Upper lobe of left lung (tissue), 6 donors: Measurements from ENCODE around the gene AP1B1. TPM values are rescaled to one million over a fixed set of nuclear protein-coding genes. Genes with fewer than 3 reads are reported as not detected.
A peak's percentile ranks its signal among the peaks of the same experiment; 100 is the strongest.

Experiments
- ATAC-seq, 2 donors: fragments of 200-7000 bp; cut with Tn5 transposase; one replicate each; pipeline ENCODE4 v1.9.1; 2022; ENCODE audit warnings: mild to moderate bottlenecking in 2 of 2, moderate library complexity in 2 of 2; ENCODE audit not compliant: low FRiP score in 2 of 2
- DNase-seq, 2 donors: peaks; one replicate each; pipeline ENCODE4 v3.0.0-alpha.2; 2019 to 2020
- H3K27ac ChIP-seq, 4 donors: fragments of 200-600 bp; sonication (generic); one replicate each; pipeline ENCODE4 v1.5.1; 2016 to 2019
- H3K27me3 ChIP-seq, 4 donors: fragments of 200-600 bp; sonication (generic); one replicate each; pipeline ENCODE4 v1.5.1; 2017 to 2019
- H3K36me3 ChIP-seq, 4 donors: fragments of 200-600 bp; sonication (generic); one replicate each; pipeline ENCODE4 v1.5.1; 2016 to 2019
- H3K4me1 ChIP-seq, 4 donors: fragments of 200-600 bp; sonication (generic); one replicate each; pipeline ENCODE4 v1.5.1; 2018 to 2019
- H3K4me3 ChIP-seq, 4 donors: fragments of 200-600 bp; sonication (generic); one replicate each; pipeline ENCODE4 v1.5.1; 2017 to 2019; ENCODE audit warnings: mild to moderate bottlenecking in 2 of 4, moderate library complexity in 1 of 4
- H3K9me3 ChIP-seq, 4 donors: fragments of 200-600 bp; sonication (generic); one replicate each; pipeline ENCODE4 v1.5.1; 2018 to 2019
- CTCF ChIP-seq, 6 experiments: fragments of 450-650 bp in 4 of 6; fragments of 200-600 bp in 2 of 6; sonication (generic) in 2 of 6; IDR thresholded peaks; one replicate each; pipeline ENCODE4 v1.5.1; 2016 to 2019; ENCODE audit warnings: antibody characterized with exemption in 6 of 6
- EP300 ChIP-seq, 4 donors: sonication (generic); formaldehyde crosslinking; IDR thresholded peaks; one replicate each; pipeline ENCODE4 v1.5.1; 2017; ENCODE audit warnings: antibody characterized with exemption in 4 of 4, control low read depth in 2 of 4
- POLR2A ChIP-seq, 4 donors: fragments of 450-650 bp; IDR thresholded peaks; one replicate each; pipeline ENCODE4 v1.5.1; 2016 to 2017; ENCODE audit warnings: antibody characterized with exemption in 4 of 4, mild to moderate bottlenecking in 2 of 4
- POLR2AphosphoS5 ChIP-seq, 2 donors: sonication (generic); formaldehyde crosslinking; IDR thresholded peaks; one replicate each; pipeline ENCODE4 v1.5.1; 2017; ENCODE audit warnings: antibody characterized with exemption in 2 of 2
- WGBS, 2 donors: methylation state at CpG; one replicate each; pipeline ENCODE4 v1.1.5; 2017 to 2018; 5-methylcytosine and 5-hydroxymethylcytosine counted together
- total RNA-seq, 6 donors: library from RNA; depleted of rRNA in 4 of 6; stranded (reverse); fragments of >200 nt in 4 of 6; gene quantifications; one replicate each; pipeline versions ENCODE4 v1.1.0 to v1.2.1, GENCODE V29; 2016 to 2021
- donor health status: DM: no; HTN: no; CAD: no; lungs with moderate emphysema.
- donor health status: DM: no; HTN: yes; CAD: no; lungs with severe emphysema.

Gene AP1B1
- total RNA-seq, 6 donors from 2014 or later = 44.7 to 162 (median 80.7) TPM

GRCh38 chr22:29338398-29338797 is 50.0 kb downstream of the AP1B1 start:
- TF ChIP-seq POLR2A (IDR thresholded peaks at IDR 0.05) (no peak), CTCF (IDR thresholded peaks at IDR 0.05) (no peak), EP300 (IDR thresholded peaks at IDR 0.05) (no peak), POLR2AphosphoS5 (IDR thresholded peaks at IDR 0.05) (no peak)
- Histone ChIP-seq H3K9me3 (no peaks in the 10 kb centered on the region), H3K4me1 (peaks cover 0 to 9% (median 1%) of the 10 kb centered on the region in 4 donors), H3K27ac (no peak overlapping the region), H3K4me3 (no peak overlapping the region), H3K27me3 (no peaks in the 10 kb centered on the region), H3K36me3 (peaks cover 35 to 100% (median 86%) of the 10 kb centered on the region in 4 donors)
- no peak for DNase-seq
- 95 to 97% methylated on average over 5 to 6 of the region's 6 CpGs for WGBS, 2 donors
- ATAC-seq = no peak

DNA sequence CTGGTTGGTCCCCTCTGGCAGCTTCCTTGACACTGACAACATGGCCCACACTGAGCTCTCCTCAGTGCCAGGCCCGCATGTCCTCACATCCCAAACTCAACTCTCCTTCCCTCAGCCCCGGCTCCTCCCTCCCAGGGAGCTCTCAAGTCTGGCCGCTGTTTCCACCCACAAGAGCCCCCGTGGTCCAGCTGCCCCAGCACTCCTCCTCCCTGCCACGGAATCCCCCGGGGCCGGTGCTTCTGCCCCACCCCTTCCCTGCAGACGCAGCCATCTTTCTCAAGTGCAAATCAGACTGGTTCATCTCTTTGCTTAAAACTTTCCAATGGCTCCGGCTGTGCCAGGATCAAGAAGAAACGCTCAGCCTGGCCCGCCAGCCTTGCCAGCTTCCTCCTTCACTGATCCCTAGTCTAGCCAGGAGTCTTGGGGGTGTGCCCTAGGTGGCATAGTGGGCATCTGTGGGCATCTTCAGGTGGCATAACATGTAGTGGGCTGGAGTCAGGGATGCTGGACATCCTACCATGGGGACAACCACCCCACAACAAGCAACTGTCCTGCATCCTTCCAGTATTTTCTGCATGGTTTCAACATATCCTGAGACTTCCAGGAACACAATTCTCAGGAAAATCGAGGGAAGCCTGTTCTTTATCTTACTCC is 50.6 kb downstream of the AP1B1 start:
- H3K4me3 ChIP-seq = no peak overlapping the region
- H3K27me3 ChIP-seq = no peaks in the 10 kb centered on the region
- WGBS, 2 donors = 83 to 89% methylated on average over 12 of the region's 12 CpGs
- no peak for TF ChIP-seq POLR2AphosphoS5 (IDR thresholded peaks at IDR 0.05)
- no peak for TF ChIP-seq EP300 (IDR thresholded peaks at IDR 0.05)
- TF ChIP-seq CTCF (IDR thresholded peaks at IDR 0.05) = no peak
- no peak for TF ChIP-seq POLR2A (IDR thresholded peaks at IDR 0.05)
- no peak overlapping the region for H3K27ac ChIP-seq
- ATAC-seq = no peak
- peaks cover 35 to 100% (median 90%) of the 10 kb centered on the region in 4 donors for H3K36me3 ChIP-seq
- no peaks in the 10 kb centered on the region for H3K9me3 ChIP-seq
- peaks cover 0 to 9% (median 0%) of the 10 kb centered on the region in 4 donors for H3K4me1 ChIP-seq
- DNase-seq = peak in 1 of 2 donors; percentile 60

DNA sequence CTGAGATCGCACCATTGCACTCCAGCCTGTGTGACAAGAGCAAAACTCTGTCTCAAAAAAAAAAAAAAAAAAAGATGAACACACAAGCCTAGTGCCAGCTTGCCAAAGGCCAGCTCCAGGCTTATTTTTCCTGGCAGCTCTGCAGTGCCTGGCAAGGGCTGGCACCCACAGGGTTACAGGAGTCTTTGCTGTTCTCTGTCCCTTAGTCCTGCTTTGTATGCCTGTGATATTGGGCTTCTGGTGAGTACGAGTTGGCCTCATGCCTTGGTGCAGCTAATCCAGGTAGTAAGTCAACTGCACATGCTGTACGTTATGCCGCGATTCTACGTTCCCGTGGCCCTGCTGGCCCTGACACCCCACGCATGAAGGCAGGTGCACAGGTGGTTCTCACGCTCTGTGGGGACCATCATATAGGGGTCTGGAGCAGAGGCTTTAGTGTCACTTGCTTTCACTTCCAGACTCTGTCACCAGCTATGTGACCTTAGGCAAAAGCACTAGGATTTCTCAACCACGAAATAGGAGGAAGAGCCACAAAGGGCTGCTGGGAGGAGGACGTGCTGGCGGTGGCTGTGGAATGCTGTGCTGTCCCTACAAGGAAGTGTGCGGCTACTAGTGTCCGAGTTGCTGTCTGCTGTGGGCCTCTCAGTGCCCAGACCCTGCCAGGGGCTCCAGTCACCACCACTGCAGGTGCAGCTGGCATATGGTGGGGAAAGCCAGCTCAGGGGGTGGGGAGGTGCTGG is 51.4 kb downstream of the AP1B1 start:
- Histone ChIP-seq H3K4me3 (no peak overlapping the region), H3K4me1 (peaks cover 0 to 3% (median 0%) of the 10 kb centered on the region in 4 donors), H3K27ac (no peak overlapping the region), H3K9me3 (no peaks in the 10 kb centered on the region), H3K36me3 (peaks cover 32 to 100% (median 89%) of the 10 kb centered on the region in 4 donors), H3K27me3 (no peaks in the 10 kb centered on the region)
- DNase-seq (peak in 1 of 2 donors; percentile 40), ATAC-seq (peak in 1 of 2 donors; percentile 9)
- 87 to 95% methylated on average over 10 to 13 of the region's 14 CpGs for WGBS, 2 donors
- TF ChIP-seq CTCF (IDR thresholded peaks at IDR 0.05) = no peak
- TF ChIP-seq POLR2AphosphoS5 (IDR thresholded peaks at IDR 0.05) = no peak
- TF ChIP-seq POLR2A (IDR thresholded peaks at IDR 0.05) = no peak
- TF ChIP-seq EP300 (IDR thresholded peaks at IDR 0.05) = no peak

DNA sequence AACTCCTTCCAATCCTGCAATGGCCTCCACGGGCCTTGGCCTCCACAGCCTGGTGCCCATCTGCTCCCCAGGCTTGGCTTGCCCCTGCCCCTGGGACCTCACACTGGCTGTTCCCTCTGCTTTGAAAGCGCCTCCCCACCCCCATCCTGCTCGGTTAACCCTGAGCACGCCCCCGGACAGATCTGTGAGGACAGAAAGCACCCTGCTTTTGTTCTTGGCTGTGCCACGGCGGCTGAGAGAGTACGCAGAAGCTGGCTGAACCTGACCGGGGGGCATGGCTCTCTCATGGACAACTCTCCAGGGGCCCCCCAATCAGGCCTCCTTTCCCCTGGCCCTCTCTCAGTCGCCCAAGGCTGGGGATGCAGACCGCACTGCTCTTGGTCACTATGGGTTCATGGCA is 52.7 kb downstream of the AP1B1 start:
- Histone ChIP-seq H3K27ac (no peak overlapping the region), H3K9me3 (no peaks in the 10 kb centered on the region), H3K4me3 (no peak overlapping the region), H3K36me3 (peaks cover 27 to 100% (median 89%) of the 10 kb centered on the region in 4 donors), H3K27me3 (no peaks in the 10 kb centered on the region), H3K4me1 (no peaks in the 10 kb centered on the region)
- ATAC-seq = no peak
- 86 to 97% methylated on average over 2 to 11 of the region's 11 CpGs for WGBS, 2 donors
- no peak for DNase-seq
- TF ChIP-seq EP300 (IDR thresholded peaks at IDR 0.05) (no peak), POLR2AphosphoS5 (IDR thresholded peaks at IDR 0.05) (no peak), CTCF (IDR thresholded peaks at IDR 0.05) (no peak), POLR2A (IDR thresholded peaks at IDR 0.05) (no peak)
